MV-4-11 (cell line): ENCODE measurements around the gene LRRC36.
A peak's percentile ranks its signal among the peaks of the same experiment; 100 is the strongest.

ENCODE experiments used
- DNase-seq: peaks from one replicate; lab custom pipeline; 2025; lab: John Stamatoyannopoulos, UW

LRRC36 gene

GRCh38 chr16:67390816-67391423 lies 64.3 kb downstream of the LRRC36 start:
- DNase-seq, result no peak

GRCh38 chr16:67391424-67392300 lies 65.0 kb downstream of the LRRC36 start:
- DNase-seq, result no peak

- DNase-seq, result no peak
Observed at GRCh38 chr16:67392301-67393059, 65.9 kb downstream of the LRRC36 start.

GRCh38 chr16:67393111-67393787 lies 66.6 kb downstream of the LRRC36 start, which contains the start of gene TPPP3:
Gene TPPP3 (minus strand): TSS chr16:67393498. CDS start chr16:67391111, 2,387 bp downstream.
- DNase-seq, result peak; percentile 5

- DNase-seq, result no peak
Observed at GRCh38 chr16:67393788-67394154, 67.2 kb downstream of the LRRC36 start.

- DNase-seq, result peak; percentile 79
Observed at GRCh38 chr16:67394155-67395104, 67.8 kb downstream of the LRRC36 start.

- no peak for DNase-seq
Observed at GRCh38 chr16:67395105-67395457, 68.5 kb downstream of the LRRC36 start.

- no peak for DNase-seq
Observed at GRCh38 chr16:67395458-67396158, 69.0 kb downstream of the LRRC36 start.

GRCh38 chr16:67396159-67397035 lies 69.8 kb downstream of the LRRC36 start:
- peak; percentile 58 for DNase-seq

GRCh38 chr16:67397036-67397801 lies 70.6 kb downstream of the LRRC36 start:
- DNase-seq, result no peak

GRCh38 chr16:67397812-67398545 lies 71.4 kb downstream of the LRRC36 start:
- no peak for DNase-seq

GRCh38 chr16:67398546-67399217 lies 72.1 kb downstream of the LRRC36 start:
- DNase-seq, result no peak

GRCh38 chr16:67399218-67399733 lies 72.7 kb downstream of the LRRC36 start:
- no peak for DNase-seq

GRCh38 chr16:67399749-67400704 lies 73.4 kb downstream of the LRRC36 start:
- no peak for DNase-seq

GRCh38 chr16:67400901-67401300 lies 74.3 kb downstream of the LRRC36 start:
- no peak for DNase-seq
